IPS-20b (cell line): ENCODE results near the gene CDC42.
A peak's percentile ranks its signal among the peaks of the same experiment; 100 is the strongest.
"Not testable (repeated sequence)": the region's sequence is repeated elsewhere in the genome, so short reads cannot be mapped to it uniquely, and the experiment has no call there.

Source experiments
- H3K27ac ChIP-seq: one replicate; pipeline ENCODE4 v1.5.1; 2013; ENCODE audit warnings: low read length
- H3K27me3 ChIP-seq: 2 replicates; pipeline ENCODE4 v1.6.1; 2013; ENCODE audit warnings: mild to moderate bottlenecking, low read length, inconsistent platforms; ENCODE audit not compliant: insufficient read depth
- H3K36me3 ChIP-seq: 2 replicates; pipeline ENCODE4 v1.6.1; 2013; ENCODE audit warnings: low read depth, mild to moderate bottlenecking, inconsistent platforms, low read length, moderate library complexity; ENCODE audit not compliant: insufficient read depth
- H3K4me1 ChIP-seq: 2 replicates; pipeline ENCODE4 v1.6.1; 2013; ENCODE audit warnings: mild to moderate bottlenecking, control low read depth, inconsistent platforms, low read length, moderate library complexity; ENCODE audit not compliant: insufficient read depth
- H3K4me3 ChIP-seq: 2 replicates; pipeline ENCODE4 v1.5.1; 2013; ENCODE audit warnings: mild to moderate bottlenecking, low read length, inconsistent platforms
- H3K9ac ChIP-seq: 2 replicates; pipeline ENCODE4 v1.6.1; 2013; ENCODE audit warnings: low read depth, mild to moderate bottlenecking, inconsistent platforms, low read length, moderate library complexity
- H3K9me3 ChIP-seq: 2 replicates; pipeline ENCODE4 v1.6.1; 2013; ENCODE audit warnings: mild to moderate bottlenecking, low read depth, low read length, inconsistent platforms; ENCODE audit not compliant: insufficient read depth

CDC42 gene

GRCh38 chr1:22089134-22089571 is 36.6 kb downstream of the CDC42 start:
- no peaks in the 10 kb centered on the region for H3K27me3 ChIP-seq
- peak overlapping the region; percentile 9 for H3K27ac ChIP-seq
- H3K9ac ChIP-seq, result peak overlapping the region; percentile 43; the same call in 1 of the 2 replicates
- peaks cover 40% of the 10 kb centered on the region for H3K4me1 ChIP-seq
- peaks cover 46% of the 10 kb centered on the region for H3K36me3 ChIP-seq
- H3K4me3 ChIP-seq, result peak overlapping the region; percentile 15; the same call in 1 of the 2 replicates
- no peaks in the 10 kb centered on the region for H3K9me3 ChIP-seq

GRCh38 chr1:22089787-22090186 is 37.3 kb downstream of the CDC42 start:
- no peaks in the 10 kb centered on the region for H3K9me3 ChIP-seq
- H3K36me3 ChIP-seq, result peaks cover 46% of the 10 kb centered on the region
- no peaks in the 10 kb centered on the region for H3K27me3 ChIP-seq
- no peak overlapping the region for H3K27ac ChIP-seq
- peak overlapping the region; percentile 43; the same call in 1 of the 2 replicates for H3K9ac ChIP-seq
- H3K4me3 ChIP-seq, result peak overlapping the region; percentile 15; the same call in 1 of the 2 replicates
- peaks cover 40% of the 10 kb centered on the region for H3K4me1 ChIP-seq

DNA sequence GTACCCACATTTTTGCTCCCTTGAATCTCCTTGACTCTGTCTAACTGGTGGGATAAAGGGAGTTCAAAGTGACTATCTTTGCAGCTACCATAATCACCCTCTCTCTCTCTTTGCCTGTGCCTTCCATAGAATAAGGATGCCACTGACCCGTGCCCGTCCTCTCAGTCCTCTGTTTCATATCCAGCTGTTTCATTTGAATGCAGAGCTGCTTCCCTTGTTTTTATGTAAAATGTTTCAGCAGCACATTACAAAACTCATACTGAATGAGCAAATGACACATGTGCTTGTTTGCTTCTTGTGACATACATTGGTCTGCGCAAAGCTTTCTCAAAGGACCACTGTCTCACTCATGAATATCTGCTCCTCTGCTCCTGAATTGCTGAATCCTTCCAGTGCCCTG is 38.4 kb downstream of the CDC42 start:
- no peak overlapping the region for H3K4me3 ChIP-seq
- no peaks in the 10 kb centered on the region for H3K9me3 ChIP-seq
- peak overlapping the region; percentile 85 for H3K27ac ChIP-seq
- peaks cover 49% of the 10 kb centered on the region for H3K36me3 ChIP-seq
- H3K27me3 ChIP-seq, result no peaks in the 10 kb centered on the region
- H3K9ac ChIP-seq, result peak overlapping the region; percentile 43; the same call in 1 of the 2 replicates
- peaks cover 40% of the 10 kb centered on the region for H3K4me1 ChIP-seq

GRCh38 chr1:22092026-22092768 is 39.7 kb downstream of the CDC42 start:
- H3K27me3 ChIP-seq, H3K9me3 ChIP-seq: not testable (repeated sequence)
- H3K4me3 ChIP-seq, result peak overlapping the region; percentile 30; the same call in 1 of the 2 replicates
- peak overlapping the region; percentile 50; the same call in 1 of the 2 replicates for H3K9ac ChIP-seq
- peaks cover 46% of the 10 kb centered on the region for H3K36me3 ChIP-seq
- peaks cover 40% of the 10 kb centered on the region for H3K4me1 ChIP-seq
- peak overlapping the region; percentile 72 for H3K27ac ChIP-seq

- Histone ChIP-seq H3K27ac (peak overlapping the region; percentile 72), H3K36me3 (peaks cover 45% of the 10 kb centered on the region)
These were observed 41.0 kb downstream of the CDC42 start for GRCh38 chr1:22093513-22093912.

GRCh38 chr1:22096036-22096435 is 43.5 kb downstream of the CDC42 start:
- no peaks in the 10 kb centered on the region for H3K27me3 ChIP-seq
- no peak overlapping the region for H3K4me3 ChIP-seq
- H3K4me1 ChIP-seq, result peaks cover 15% of the 10 kb centered on the region
- no peaks in the 10 kb centered on the region for H3K9me3 ChIP-seq
- peaks cover 51% of the 10 kb centered on the region for H3K36me3 ChIP-seq
- H3K9ac ChIP-seq, result no peak overlapping the region
- no peak overlapping the region for H3K27ac ChIP-seq

More at GRCh38 chr1:22093513-22093912, 41.0 kb downstream of the CDC42 start:
- Histone ChIP-seq H3K9me3 (no peaks in the 10 kb centered on the region), H3K4me3 (no peak overlapping the region), H3K27me3 (no peaks in the 10 kb centered on the region), H3K4me1 (peaks cover 39% of the 10 kb centered on the region), H3K9ac (no peak overlapping the region; the same call in 1 of the 2 replicates)

DNA sequence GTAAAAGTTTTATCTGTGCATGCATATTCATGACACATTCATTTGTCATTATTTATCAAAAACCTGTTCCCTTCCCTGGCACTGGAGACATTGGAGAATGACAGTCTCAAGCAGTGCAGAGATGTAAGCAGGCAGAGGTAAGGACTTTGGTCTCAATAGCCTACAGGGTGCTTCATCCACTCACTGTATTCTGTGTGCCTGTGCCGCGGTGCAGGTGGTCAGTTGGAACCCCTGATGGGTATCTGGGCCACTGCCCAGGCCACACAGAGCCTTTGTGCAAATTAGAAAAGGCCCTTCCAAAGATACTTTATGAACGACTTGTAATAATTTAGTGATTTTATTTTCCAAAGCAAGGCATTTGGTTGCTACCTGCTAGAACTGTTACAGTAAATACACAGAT is 44.0 kb downstream of the CDC42 start:
- no peak overlapping the region for H3K4me3 ChIP-seq
- no peaks in the 10 kb centered on the region for H3K27me3 ChIP-seq
- H3K4me1 ChIP-seq, result peaks cover 12% of the 10 kb centered on the region
- peaks cover 54% of the 10 kb centered on the region for H3K36me3 ChIP-seq
- no peaks in the 10 kb centered on the region for H3K9me3 ChIP-seq
- H3K9ac ChIP-seq, result no peak overlapping the region
- H3K27ac ChIP-seq, result no peak overlapping the region

- no peaks in the 10 kb centered on the region for H3K27me3 ChIP-seq
- H3K36me3 ChIP-seq, result peaks cover 46% of the 10 kb centered on the region
- no peak overlapping the region for H3K4me3 ChIP-seq
- H3K4me1 ChIP-seq, result no peaks in the 10 kb centered on the region; the same call in 1 of the 2 replicates
- H3K9me3 ChIP-seq, result no peaks in the 10 kb centered on the region
- H3K27ac ChIP-seq, result no peak overlapping the region
- H3K9ac ChIP-seq, result no peak overlapping the region
These were observed 46.2 kb downstream of the CDC42 start for GRCh38 chr1:22098752-22099151.

DNA sequence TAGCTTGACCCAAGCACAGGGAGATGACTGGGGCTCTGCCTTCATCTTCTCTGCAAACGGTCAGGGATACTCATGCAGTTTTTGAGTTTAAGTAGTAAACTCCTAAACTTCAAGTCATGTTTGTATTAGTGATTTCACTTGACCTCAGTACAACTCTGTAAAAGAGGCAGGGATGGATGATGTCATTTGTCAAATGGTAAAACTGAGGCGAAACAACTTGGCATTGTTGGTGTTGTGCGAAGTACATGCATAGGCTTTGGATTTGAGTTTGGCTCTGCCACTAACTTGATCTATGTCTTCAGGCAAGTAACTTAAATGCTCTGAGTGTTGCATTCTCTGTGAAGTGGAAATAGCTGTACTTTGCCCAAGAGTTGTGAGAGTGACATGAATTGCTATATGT is 47.7 kb downstream of the CDC42 start:
- Histone ChIP-seq H3K4me3 (no peak overlapping the region), H3K27me3 (no peaks in the 10 kb centered on the region), H3K27ac (no peak overlapping the region), H3K9me3 (no peaks in the 10 kb centered on the region), H3K9ac (no peak overlapping the region), H3K4me1 (no peaks in the 10 kb centered on the region), H3K36me3 (peaks cover 38% of the 10 kb centered on the region)

DNA sequence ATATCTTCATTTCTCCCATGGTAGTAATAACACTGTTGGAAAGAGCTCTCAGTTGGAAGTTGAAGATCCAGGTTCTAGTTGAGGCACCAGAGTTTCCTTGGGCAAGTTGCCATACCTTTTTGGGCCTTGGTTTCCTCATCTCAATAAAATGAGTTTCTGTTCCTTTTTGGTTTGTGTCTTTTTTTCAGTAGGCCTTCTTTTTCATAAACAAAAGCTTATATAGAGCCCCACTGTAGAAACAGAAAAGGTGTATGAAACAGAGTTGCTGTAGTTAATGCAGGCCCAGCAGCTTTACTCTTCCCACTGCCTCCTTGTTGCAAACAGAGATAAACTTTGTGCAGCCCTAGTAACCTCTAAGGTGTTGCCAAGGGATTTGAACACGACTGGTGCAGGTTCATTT is 48.7 kb downstream of the CDC42 start:
- no peak overlapping the region for H3K4me3 ChIP-seq
- H3K36me3 ChIP-seq, result peaks cover 32% of the 10 kb centered on the region
- no peaks in the 10 kb centered on the region for H3K27me3 ChIP-seq
- no peaks in the 10 kb centered on the region for H3K4me1 ChIP-seq
- no peaks in the 10 kb centered on the region for H3K9me3 ChIP-seq
- no peak overlapping the region for H3K27ac ChIP-seq
- H3K9ac ChIP-seq, result no peak overlapping the region

DNA sequence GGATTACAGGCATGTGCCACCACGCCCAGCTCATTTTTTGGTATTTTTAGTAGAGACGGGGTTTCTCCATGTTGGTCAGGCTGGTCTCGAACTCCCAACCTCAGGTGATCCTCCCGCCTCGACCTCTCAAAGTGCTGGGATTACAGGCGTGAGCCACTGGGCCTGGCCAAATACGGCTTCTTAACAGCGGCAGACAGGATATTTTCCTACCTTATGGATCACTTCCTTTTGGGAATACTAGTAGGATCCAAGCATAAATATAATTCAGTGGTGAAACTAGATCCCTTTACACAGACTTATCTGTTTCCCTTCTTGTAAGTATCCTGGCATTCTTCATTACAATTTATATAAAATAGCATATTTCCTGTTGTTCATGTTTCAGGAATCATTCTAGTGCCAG is 49.5 kb downstream of the CDC42 start:
- Histone ChIP-seq H3K27ac (no peak overlapping the region), H3K27me3 (no peaks in the 10 kb centered on the region), H3K4me3 (no peak overlapping the region), H3K9me3 (no peaks in the 10 kb centered on the region), H3K4me1 (no peaks in the 10 kb centered on the region), H3K9ac (no peak overlapping the region), H3K36me3 (peaks cover 24% of the 10 kb centered on the region)

DNA sequence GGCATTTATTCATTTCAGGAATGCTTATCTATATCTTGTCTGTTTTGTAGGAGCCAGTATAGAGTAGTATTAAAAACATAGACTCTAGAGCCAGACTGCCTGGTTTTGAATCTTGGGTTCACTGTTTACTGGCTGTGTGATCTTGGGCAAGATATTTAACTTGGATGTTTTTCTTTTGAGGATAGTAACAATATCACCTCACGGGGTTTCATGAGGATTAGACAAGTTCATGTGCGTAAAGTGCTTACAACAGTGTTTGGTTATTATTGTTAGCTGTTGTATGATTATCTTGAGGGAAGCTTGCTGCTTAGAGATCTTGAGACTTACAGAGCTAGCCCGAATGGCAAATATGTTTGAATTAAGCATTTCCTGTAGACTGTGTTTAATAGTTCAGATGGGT is 50.2 kb downstream of the CDC42 start:
- H3K36me3 ChIP-seq, result peaks cover 20% of the 10 kb centered on the region
- no peak overlapping the region for H3K4me3 ChIP-seq
- no peak overlapping the region for H3K9ac ChIP-seq
- no peaks in the 10 kb centered on the region for H3K4me1 ChIP-seq
- no peaks in the 10 kb centered on the region for H3K9me3 ChIP-seq
- no peaks in the 10 kb centered on the region for H3K27me3 ChIP-seq
- H3K27ac ChIP-seq, result no peak overlapping the region
